ENCODE data around the gene MAML1. TPM values are rescaled to one million over a fixed set of nuclear protein-coding genes. Genes with fewer than 3 reads are reported as not detected.
A peak's percentile ranks its signal among the peaks of the same experiment; 100 is the strongest.
"Not testable (repeated sequence)": the region's sequence is repeated elsewhere in the genome, so short reads cannot be mapped to it uniquely, and the experiment has no call there.

MAML1 gene
- total RNA-seq, 1 donor from 2014 or later: 59.1 TPM

DNA sequence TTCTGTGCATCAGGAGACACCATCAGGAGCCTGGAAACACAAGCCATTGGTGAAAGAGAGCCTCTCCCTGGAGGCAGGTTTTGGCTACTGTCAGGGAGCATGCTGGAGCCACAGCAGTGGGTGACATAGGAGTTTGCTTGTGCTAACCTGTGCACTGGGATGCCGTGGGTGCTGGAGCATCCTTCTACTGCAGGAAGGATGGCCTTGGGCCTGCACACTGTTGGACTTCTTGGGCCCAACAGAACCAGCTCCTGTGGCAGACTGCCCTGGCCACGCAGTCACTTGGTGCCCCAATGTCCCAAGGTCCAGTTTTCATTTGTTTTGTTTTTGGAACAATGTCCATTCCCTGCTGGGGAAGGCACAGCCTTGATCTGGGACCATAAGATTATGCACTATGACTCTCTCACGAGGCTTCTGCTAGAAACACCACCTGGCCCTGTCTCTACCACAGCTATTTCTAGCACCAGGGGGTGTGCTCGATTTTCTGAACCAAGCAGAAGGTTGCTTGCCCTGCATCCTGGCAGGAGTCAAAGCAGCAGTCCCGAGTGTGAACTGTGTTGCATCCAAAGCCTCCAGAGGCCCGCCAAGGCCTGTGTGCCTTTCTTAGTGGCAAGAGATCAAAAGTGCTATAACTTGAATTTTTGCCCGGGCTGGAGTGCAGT, 55.7 kb downstream of the MAML1 start:
- Mint-ChIP-seq H3K27ac (ENCODE audit: unreplicated experiment) (no peak overlapping the region), H3K4me3 (peak overlapping the region; percentile 64)

DNA sequence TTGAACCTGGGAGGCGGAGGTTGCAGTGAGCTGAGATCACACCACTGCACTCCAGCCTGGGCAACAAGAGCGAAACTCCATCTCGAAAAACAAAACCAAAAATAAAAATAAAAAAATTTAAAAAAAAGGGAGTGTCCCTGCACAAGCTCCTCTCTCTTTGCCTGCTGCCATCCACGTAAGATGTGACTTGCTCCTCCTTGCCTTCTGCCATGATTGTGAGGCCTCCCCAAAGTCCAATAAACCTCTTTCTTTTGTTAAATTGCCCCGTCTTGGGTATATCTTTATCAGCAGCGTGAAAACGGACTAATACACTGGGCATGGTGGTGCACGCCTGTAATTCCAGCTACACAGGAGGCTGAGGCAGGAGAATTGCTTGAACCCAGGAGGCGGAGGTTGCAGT, 56.7 kb downstream of the MAML1 start:
- H3K4me3 Mint-ChIP-seq; H3K27ac Mint-ChIP-seq (ENCODE audit: unreplicated experiment); H3K4me1 Mint-ChIP-seq; H3K9me3 Mint-ChIP-seq; H3K27me3 Mint-ChIP-seq (ENCODE audit: low read depth); DNase-seq (ENCODE audit: low read depth, low spot score); H3K36me3 Mint-ChIP-seq (ENCODE audit: low read depth): not testable (repeated sequence)

More for the DNA sequence above, 55.7 kb downstream of the MAML1 start:
- TF ChIP-seq, protein P1, sequence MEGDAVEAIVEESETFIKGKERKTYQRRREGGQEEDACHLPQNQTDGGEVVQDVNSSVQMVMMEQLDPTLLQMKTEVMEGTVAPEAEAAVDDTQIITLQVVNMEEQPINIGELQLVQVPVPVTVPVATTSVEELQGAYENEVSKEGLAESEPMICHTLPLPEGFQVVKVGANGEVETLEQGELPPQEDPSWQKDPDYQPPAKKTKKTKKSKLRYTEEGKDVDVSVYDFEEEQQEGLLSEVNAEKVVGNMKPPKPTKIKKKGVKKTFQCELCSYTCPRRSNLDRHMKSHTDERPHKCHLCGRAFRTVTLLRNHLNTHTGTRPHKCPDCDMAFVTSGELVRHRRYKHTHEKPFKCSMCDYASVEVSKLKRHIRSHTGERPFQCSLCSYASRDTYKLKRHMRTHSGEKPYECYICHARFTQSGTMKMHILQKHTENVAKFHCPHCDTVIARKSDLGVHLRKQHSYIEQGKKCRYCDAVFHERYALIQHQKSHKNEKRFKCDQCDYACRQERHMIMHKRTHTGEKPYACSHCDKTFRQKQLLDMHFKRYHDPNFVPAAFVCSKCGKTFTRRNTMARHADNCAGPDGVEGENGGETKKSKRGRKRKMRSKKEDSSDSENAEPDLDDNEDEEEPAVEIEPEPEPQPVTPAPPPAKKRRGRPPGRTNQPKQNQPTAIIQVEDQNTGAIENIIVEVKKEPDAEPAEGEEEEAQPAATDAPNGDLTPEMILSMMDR (conservative IDR thresholded peaks at IDR 0.05): no peak
- DNase-seq (ENCODE audit: low read depth, low spot score): no peak
- no peaks in the 10 kb centered on the region for H3K4me1 Mint-ChIP-seq
- H3K36me3 Mint-ChIP-seq (ENCODE audit: low read depth): peaks cover 4% of the 10 kb centered on the region
- H3K9me3 Mint-ChIP-seq: no peaks in the 10 kb centered on the region
- H3K27me3 Mint-ChIP-seq (ENCODE audit: low read depth): no peaks in the 10 kb centered on the region

DNA sequence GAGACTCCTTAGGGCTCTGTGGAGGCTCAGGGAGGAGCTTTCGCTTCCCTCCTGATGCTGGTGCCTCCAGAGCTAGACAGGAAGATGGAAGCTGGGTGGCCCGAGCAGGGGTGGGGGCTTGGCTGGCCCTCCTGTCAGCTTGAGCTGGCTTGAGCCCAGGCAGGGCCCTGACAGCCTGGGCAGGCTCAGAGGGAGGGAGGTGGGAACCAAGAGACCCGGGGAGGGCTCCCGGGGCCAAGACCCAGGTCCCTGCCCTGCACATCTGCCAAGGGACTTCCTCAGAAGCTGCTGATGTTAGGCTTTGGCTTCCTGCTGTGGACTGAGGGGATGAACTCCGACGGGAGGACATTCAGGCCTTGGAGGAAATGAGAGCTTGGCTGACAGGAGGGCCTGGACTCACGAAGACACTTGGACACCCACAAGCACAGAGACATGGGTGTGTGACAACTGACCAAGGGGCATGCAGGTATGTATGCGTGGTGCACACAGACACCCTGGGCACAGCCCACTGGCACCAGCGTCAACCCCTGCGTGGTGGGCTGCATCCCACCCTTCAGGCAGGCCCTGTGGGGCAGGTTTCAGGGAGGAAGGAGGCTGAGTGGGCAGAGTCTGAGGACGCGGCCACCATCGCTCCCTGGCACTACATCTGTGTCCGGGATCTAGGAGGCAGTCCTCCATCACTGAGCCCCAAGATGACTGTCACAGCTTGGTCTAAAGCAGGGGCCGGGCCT, 59.4 kb downstream of the MAML1 start:
- Mint-ChIP-seq H3K36me3 (ENCODE audit: low read depth) (peaks cover 8% of the 10 kb centered on the region), H3K9me3 (no peaks in the 10 kb centered on the region), H3K4me1 (peaks cover 5% of the 10 kb centered on the region), H3K27ac (ENCODE audit: unreplicated experiment) (no peak overlapping the region), H3K27me3 (ENCODE audit: low read depth) (peaks cover 2% of the 10 kb centered on the region), H3K4me3 (peak overlapping the region; percentile 66)
- DNase-seq (ENCODE audit: low read depth, low spot score): no peak
- TF ChIP-seq, protein P1 (conservative IDR thresholded peaks at IDR 0.05): no peak

DNA sequence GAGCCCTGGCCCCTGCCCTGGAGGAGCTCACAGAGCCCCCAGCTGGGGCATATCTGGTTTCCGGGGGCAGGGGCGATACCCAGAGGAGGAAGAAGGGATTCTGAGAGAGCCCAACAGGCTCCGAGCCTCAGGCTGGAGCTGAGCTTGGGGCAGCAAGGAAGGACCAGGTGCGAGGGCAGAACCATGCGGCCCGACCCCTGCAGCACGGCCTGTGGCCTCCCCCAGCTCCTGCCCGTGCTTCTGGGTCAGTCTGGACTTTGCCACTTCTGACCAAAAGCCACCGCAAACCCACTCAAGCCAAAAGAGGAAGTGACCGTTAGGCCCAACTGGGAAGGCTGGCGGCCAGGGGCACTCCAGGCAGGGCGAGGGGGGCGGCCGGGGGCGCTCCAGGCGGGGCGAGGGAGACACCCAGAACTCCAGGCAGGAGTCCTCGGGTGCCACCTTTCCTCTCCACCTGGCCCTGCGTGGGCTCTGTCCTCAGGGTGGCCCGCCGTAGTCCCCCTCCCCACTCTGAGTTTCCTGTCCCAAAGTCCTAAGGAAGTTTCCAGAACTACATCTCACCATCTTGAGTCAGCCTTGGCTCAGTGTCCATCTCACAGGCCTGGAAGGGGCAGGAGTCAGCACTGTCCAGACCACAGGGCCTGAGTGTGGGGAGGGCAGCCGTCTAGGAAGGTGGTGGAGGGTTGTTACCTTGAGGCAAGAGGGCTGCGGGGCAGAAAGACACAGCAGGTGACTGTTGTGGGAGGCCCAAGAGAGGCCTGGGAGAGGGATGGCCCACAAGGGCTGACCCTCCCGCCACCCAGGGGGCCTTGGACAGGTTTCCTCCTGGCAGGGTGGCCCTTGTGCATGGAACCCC, 60.2 kb downstream of the MAML1 start:
- Mint-ChIP-seq H3K9me3 (no peaks in the 10 kb centered on the region), H3K4me3 (peak overlapping the region; percentile 57), H3K27me3 (ENCODE audit: low read depth) (peaks cover 2% of the 10 kb centered on the region), H3K27ac (ENCODE audit: unreplicated experiment) (no peak overlapping the region), H3K36me3 (ENCODE audit: low read depth) (peaks cover 7% of the 10 kb centered on the region), H3K4me1 (peaks cover 5% of the 10 kb centered on the region)
- TF ChIP-seq, protein P1 (conservative IDR thresholded peaks at IDR 0.05): no peak
- DNase-seq (ENCODE audit: low read depth, low spot score): no peak

DNA sequence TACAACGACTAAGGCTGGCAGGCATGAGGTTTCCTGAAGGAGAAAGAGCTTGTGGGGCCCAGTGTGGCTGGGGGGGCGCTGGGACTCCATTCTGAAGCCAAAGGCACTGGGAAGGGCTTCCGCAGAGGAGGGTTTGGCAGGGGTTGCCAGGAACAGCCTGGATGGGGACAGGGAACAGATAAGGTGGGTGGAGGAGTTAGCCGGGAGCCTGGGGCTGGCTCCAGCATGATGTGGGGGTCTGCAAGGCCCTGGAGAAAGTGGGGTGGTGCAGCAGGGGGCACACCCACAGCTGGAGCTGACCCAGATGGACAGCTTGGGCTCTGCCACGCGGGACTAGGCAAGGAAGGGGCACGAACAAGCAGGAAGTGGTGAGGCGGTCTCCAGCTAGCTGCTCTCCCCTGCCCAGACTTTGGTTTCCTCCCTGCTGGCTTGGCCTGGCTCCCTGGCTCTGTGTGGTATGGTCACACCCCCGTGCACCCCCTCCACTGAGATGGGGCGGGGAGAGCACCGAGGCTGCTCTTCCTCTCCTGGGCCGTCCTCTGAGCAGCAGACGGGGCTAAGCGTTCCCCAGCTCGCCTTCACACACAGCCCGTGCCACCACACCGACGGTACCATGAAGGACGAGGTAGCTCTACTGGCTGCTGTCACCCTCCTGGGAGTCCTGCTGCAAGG, 61.0 kb downstream of the MAML1 start, which contains the start of gene LTC4S:
Gene LTC4S, plus strand, starts transcription at position 519 of the 672 bp plus-strand sequence. Its CDS starts 95 bp downstream, at position 614.
- Mint-ChIP-seq H3K9me3 (no peaks in the 10 kb centered on the region), H3K27me3 (ENCODE audit: low read depth) (peaks cover 2% of the 10 kb centered on the region), H3K4me1 (peaks cover 5% of the 10 kb centered on the region), H3K27ac (ENCODE audit: unreplicated experiment) (peak within 1 kb of the TSS; percentile 89), H3K4me3 (peak within 1 kb of the TSS; percentile 81), H3K36me3 (ENCODE audit: low read depth) (peaks cover 4% of the 10 kb centered on the region)
- no peak for DNase-seq (ENCODE audit: low read depth, low spot score)
- TF ChIP-seq, protein P1 (conservative IDR thresholded peaks at IDR 0.05): no peak
